Measurements from ENCODE around the gene LRFN3.

DNA sequence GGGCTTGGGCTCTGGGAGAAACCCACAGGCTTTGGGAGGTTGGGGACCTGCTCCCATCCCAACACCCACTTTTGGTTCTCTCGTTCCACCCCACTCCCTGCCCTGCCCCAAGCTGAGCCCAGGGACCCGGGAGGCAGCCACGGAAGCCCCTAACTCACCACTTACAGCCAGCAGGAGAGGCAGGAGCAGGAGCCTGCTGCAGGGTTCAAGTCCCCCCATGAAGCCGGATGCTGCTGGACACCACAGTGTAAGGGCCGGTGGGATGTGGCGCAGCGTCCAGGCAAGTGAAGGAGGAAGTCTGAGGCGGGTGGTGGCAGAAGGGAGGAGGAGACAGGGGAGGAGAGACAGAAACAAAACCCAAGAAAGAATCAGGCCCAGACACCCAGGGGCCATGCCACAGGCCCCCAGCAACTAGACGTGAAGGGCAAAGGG, 28.1 kb upstream of the LRFN3 start, which contains the start of gene TYROBP:
- TF ChIP-seq POLR2A (IDR thresholded peaks at IDR 0.05): no peak
- TF ChIP-seq, protein P1, sequence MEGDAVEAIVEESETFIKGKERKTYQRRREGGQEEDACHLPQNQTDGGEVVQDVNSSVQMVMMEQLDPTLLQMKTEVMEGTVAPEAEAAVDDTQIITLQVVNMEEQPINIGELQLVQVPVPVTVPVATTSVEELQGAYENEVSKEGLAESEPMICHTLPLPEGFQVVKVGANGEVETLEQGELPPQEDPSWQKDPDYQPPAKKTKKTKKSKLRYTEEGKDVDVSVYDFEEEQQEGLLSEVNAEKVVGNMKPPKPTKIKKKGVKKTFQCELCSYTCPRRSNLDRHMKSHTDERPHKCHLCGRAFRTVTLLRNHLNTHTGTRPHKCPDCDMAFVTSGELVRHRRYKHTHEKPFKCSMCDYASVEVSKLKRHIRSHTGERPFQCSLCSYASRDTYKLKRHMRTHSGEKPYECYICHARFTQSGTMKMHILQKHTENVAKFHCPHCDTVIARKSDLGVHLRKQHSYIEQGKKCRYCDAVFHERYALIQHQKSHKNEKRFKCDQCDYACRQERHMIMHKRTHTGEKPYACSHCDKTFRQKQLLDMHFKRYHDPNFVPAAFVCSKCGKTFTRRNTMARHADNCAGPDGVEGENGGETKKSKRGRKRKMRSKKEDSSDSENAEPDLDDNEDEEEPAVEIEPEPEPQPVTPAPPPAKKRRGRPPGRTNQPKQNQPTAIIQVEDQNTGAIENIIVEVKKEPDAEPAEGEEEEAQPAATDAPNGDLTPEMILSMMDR (IDR thresholded peaks at IDR 0.05): no peak

Measured in testis (tissue), 2 donors.